Activated CD4-positive, alpha-beta T cell treated with anti-CD3 and anti-CD28 coated beads, Interleukin-2, amount 10 ng/mL, durations not matched to agents 7 days and 5 days (primary cell): ENCODE data around the gene KCNV2. TPM values are rescaled to one million over a fixed set of nuclear protein-coding genes. Genes with fewer than 3 reads are reported as not detected.

ENCODE experiments used
- CTCF ChIA-PET: fragments of 350-600 bp; sonication (Branson Sonifier 250); formaldehyde crosslinking; loops from one replicate; lab custom pipeline; 2021; ENCODE audit warnings: antibody characterized with exemption; lab: Charles Lee
- POLR2A ChIA-PET: fragments of 350-600 bp; sonication (Branson Sonifier 250); formaldehyde crosslinking; loops from one replicate; lab custom pipeline; 2021; ENCODE audit warnings: antibody characterized with exemption; lab: Charles Lee
- DNase-seq: peaks from one replicate; pipeline ENCODE4 v3.0.0-alpha.2; 2020
- H3K27ac Mint-ChIP-seq: one replicate; pipeline ENCODE4 v1.8.0; 2021; ENCODE audit warnings: mild to moderate bottlenecking, moderate library complexity, mixed read lengths
- H3K27me3 Mint-ChIP-seq: one replicate; pipeline ENCODE4 v1.8.0; 2021; ENCODE audit warnings: mixed read lengths
- H3K36me3 Mint-ChIP-seq: one replicate; pipeline ENCODE4 v1.8.0; 2021; ENCODE audit warnings: low read depth, mixed read lengths
- H3K4me1 Mint-ChIP-seq: one replicate; pipeline ENCODE4 v1.8.0; 2021; ENCODE audit warnings: mixed read lengths
- H3K4me3 Mint-ChIP-seq: one replicate; pipeline ENCODE4 v1.8.0; 2021; ENCODE audit warnings: mild to moderate bottlenecking, moderate library complexity, mixed read lengths
- H3K9me3 Mint-ChIP-seq: one replicate; pipeline ENCODE4 v1.8.0; 2021; ENCODE audit warnings: mixed read lengths
- total RNA-seq, 2 experiments: library from RNA; stranded (reverse); gene quantifications; one replicate each; pipeline ENCODE4 v1.2.3, GENCODE V29; 2021

The KCNV2 gene
- total RNA-seq, 2 experiments from 2014 or later, result not detected

GRCh38 chr9:2725898-2726649 is 8.8 kb downstream of the KCNV2 start:
- H3K27ac Mint-ChIP-seq, result no peak overlapping the region
- CTCF ChIA-PET, result interaction anchor here (0.6 kb wide), 1 partner anchor 25 kb away, joined by 5 read pairs; no protein-coding TSS in a partner anchor
- no peak overlapping the region for H3K4me3 Mint-ChIP-seq
- POLR2A ChIA-PET, result no interaction called here
- no peaks in the 10 kb centered on the region for H3K27me3 Mint-ChIP-seq
- no peak for DNase-seq
- H3K9me3 Mint-ChIP-seq, result no peaks in the 10 kb centered on the region
- peaks cover 2% of the 10 kb centered on the region for H3K36me3 Mint-ChIP-seq
- H3K4me1 Mint-ChIP-seq, result no peaks in the 10 kb centered on the region

DNA sequence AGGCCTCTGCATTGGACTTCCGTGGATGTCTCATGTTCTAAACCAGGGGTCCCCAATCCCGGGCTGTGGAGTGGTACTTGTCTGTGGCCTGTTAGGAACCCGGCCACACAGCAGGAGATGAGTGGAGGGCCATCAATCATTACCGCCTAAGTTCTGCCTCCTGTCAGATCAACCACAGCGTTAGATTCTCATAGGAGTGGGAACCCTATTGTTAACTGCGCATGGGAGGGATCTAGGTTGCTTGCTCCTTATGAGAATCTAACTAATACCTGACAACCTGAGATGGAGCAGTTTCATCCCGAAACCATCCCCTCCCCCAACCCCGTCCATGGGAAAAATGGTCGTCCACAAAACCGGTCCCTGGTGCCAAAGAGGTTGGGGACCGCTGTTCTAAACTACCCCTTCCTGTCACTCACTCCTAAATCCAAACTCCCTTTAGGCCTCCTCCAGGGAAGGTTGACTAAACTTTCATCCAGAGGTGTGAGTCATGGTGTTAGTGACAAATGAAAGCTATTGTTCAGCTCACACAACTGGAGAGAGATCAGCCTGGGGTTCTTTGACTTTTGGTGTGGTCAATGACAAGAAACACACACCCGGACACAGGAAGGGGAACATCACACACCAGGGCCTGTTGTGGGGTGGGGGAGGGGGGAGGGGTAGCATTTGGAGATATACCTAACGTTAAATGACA is 9.5 kb downstream of the KCNV2 start:
- no peak overlapping the region for H3K27ac Mint-ChIP-seq
- no peak for DNase-seq
- H3K4me1 Mint-ChIP-seq, result no peaks in the 10 kb centered on the region
- H3K36me3 Mint-ChIP-seq, result peaks cover 2% of the 10 kb centered on the region
- ChIA-PET POLR2A (no interaction called here), CTCF (no interaction called here)
- H3K27me3 Mint-ChIP-seq, result no peaks in the 10 kb centered on the region
- no peaks in the 10 kb centered on the region for H3K9me3 Mint-ChIP-seq
- H3K4me3 Mint-ChIP-seq, result no peak overlapping the region

- Mint-ChIP-seq H3K36me3 (peaks cover 2% of the 10 kb centered on the region), H3K9me3 (no peaks in the 10 kb centered on the region), H3K4me3 (no peak overlapping the region), H3K27me3 (no peaks in the 10 kb centered on the region), H3K4me1 (no peaks in the 10 kb centered on the region), H3K27ac (no peak overlapping the region)
- DNase-seq, result no peak
- ChIA-PET CTCF (interaction anchor here (0.9 to 1.3 kb wide), 3 partner anchors 10 to 595 kb away, joined by 3 to 4 read pairs (median 4); partner anchors contain the start of gene KCNV2), POLR2A (no interaction called here)
Observed at GRCh38 chr9:2727374-2727773, 10.1 kb downstream of the KCNV2 start.

- ChIA-PET CTCF (interaction anchor here (0.6 to 1.3 kb wide), 4 partner anchors 11 to 596 kb away, joined by 3 to 4 read pairs (median 4); partner anchors contain the start of gene KCNV2), POLR2A (no interaction called here)
- no peak overlapping the region for H3K27ac Mint-ChIP-seq
- DNase-seq, result no peak
- no peaks in the 10 kb centered on the region for H3K4me1 Mint-ChIP-seq
- no peaks in the 10 kb centered on the region for H3K27me3 Mint-ChIP-seq
- H3K4me3 Mint-ChIP-seq, result no peak overlapping the region
- H3K9me3 Mint-ChIP-seq, result no peaks in the 10 kb centered on the region
- H3K36me3 Mint-ChIP-seq, result no peaks in the 10 kb centered on the region
Observed at GRCh38 chr9:2727966-2728613, 10.8 kb downstream of the KCNV2 start.

DNA sequence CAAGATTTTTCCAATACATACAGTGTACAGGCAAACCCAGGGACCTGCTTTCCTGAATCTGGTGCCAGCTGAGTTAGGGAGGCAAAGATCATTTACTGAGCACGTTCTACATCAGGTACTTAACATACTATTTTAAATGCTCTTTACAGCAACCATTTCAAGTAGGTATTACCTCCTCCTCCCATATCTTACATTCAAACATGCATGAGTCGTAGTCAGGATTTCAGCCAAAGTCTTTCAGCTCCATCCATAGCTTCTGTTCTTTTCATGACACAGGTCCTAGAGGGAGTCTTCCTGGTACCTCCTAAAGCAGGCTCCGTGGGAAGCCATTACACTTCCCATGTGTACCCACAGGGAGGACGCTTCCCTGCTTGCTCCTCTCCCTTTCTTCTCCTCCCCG is 11.7 kb downstream of the KCNV2 start:
- no peak for DNase-seq
- Mint-ChIP-seq H3K9me3 (no peaks in the 10 kb centered on the region), H3K4me3 (no peak overlapping the region), H3K27me3 (no peaks in the 10 kb centered on the region), H3K4me1 (no peaks in the 10 kb centered on the region), H3K27ac (no peak overlapping the region), H3K36me3 (no peaks in the 10 kb centered on the region)
- ChIA-PET CTCF (interaction anchor here (0.6 to 1.5 kb wide), 4 partner anchors 11 to 123 kb away, joined by 3 to 6 read pairs (median 4); partner anchors contain the start of gene KCNV2), POLR2A (no interaction called here)

GRCh38 chr9:2729721-2730120 is 12.4 kb downstream of the KCNV2 start:
- CTCF ChIA-PET, result interaction anchor here (1.1 to 1.5 kb wide), 2 partner anchors 11 to 78 kb away, joined by 3 to 6 read pairs; no protein-coding TSS in a partner anchor
- POLR2A ChIA-PET, result no interaction called here
- H3K36me3 Mint-ChIP-seq, result no peaks in the 10 kb centered on the region
- no peaks in the 10 kb centered on the region for H3K4me1 Mint-ChIP-seq
- H3K27me3 Mint-ChIP-seq, result no peaks in the 10 kb centered on the region
- H3K9me3 Mint-ChIP-seq, result no peaks in the 10 kb centered on the region
- DNase-seq, result no peak
- no peak overlapping the region for H3K4me3 Mint-ChIP-seq
- H3K27ac Mint-ChIP-seq, result no peak overlapping the region

DNA sequence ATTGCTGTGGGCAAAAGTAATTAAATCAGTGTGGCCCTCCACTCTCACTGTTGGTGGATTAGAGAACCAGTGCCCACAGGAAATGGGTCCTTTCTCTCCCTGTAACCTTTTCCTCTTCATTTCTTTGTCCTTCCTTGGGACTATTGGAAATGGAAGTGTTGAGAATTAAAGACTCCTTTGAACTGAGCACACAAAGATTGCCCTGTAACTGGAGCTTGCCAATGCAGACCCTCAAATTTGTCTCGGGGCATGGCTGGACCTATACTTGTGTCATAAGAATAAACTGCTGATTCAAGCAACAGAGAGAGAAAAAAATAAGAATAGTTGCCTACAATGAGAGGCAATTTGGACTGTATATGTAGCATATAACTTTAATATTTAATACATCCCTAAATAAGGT is 13.7 kb downstream of the KCNV2 start:
- DNase-seq, result no peak
- CTCF ChIA-PET, result interaction anchor here (1.2 kb wide), 1 partner anchor 10 kb away, joined by 6 read pairs; no protein-coding TSS in a partner anchor
- H3K36me3 Mint-ChIP-seq, result no peaks in the 10 kb centered on the region
- no peaks in the 10 kb centered on the region for H3K9me3 Mint-ChIP-seq
- no peaks in the 10 kb centered on the region for H3K27me3 Mint-ChIP-seq
- H3K4me1 Mint-ChIP-seq, result no peaks in the 10 kb centered on the region
- no peak overlapping the region for H3K4me3 Mint-ChIP-seq
- POLR2A ChIA-PET, result no interaction called here
- no peak overlapping the region for H3K27ac Mint-ChIP-seq

GRCh38 chr9:2732492-2732891 is 15.2 kb downstream of the KCNV2 start:
- no peak for DNase-seq
- Mint-ChIP-seq H3K36me3 (no peaks in the 10 kb centered on the region), H3K4me1 (no peaks in the 10 kb centered on the region), H3K27ac (no peak overlapping the region), H3K4me3 (no peak overlapping the region), H3K9me3 (no peaks in the 10 kb centered on the region), H3K27me3 (no peaks in the 10 kb centered on the region)
- ChIA-PET POLR2A (no interaction called here), CTCF (no interaction called here)

- DNase-seq, result no peak
- Mint-ChIP-seq H3K4me3 (no peak overlapping the region), H3K27me3 (no peaks in the 10 kb centered on the region), H3K27ac (no peak overlapping the region), H3K4me1 (peaks cover 2% of the 10 kb centered on the region), H3K9me3 (no peaks in the 10 kb centered on the region), H3K36me3 (peaks cover 4% of the 10 kb centered on the region)
- CTCF ChIA-PET, result interaction anchor here (1.6 to 1.7 kb wide), 2 partner anchors 9 to 11 kb away, joined by 6 read pairs; no protein-coding TSS in a partner anchor
- POLR2A ChIA-PET, result no interaction called here
Observed at GRCh38 chr9:2740616-2741015, 23.3 kb downstream of the KCNV2 start.

DNA sequence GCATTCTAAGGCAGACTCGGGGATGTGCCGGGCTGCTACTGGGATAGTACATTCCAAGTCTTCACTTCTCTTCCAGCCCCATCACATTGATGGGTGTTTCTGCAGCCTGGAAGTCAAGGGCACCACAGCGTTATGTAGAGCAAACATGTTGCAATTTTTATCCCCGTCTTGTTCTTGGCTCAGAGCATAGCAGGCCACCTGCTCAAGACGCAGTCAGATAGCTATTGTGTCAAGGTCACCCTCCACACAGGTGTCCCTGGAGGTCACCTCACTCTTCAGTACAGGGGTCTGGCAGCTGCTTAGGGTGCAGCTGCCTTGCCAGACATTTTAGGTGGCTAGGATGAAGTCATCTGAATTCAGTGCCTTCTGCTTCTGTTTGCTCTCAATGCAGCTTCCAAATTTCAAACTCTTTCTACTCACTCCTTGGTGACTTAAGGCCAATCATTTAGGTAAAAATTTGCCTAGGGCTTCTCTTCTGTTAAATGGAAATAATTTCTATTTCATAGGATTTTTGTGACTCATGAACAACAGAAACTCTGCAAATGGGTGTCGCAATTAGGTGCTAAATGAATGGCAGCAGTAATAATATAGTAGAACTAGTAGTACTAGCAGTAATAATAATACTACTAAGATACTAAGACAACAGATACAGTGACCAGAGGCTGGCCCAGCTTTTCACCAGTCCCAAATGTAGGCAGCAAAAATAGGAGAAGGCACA is 24.3 kb downstream of the KCNV2 start:
- no peak overlapping the region for H3K27ac Mint-ChIP-seq
- no peak for DNase-seq
- H3K4me1 Mint-ChIP-seq, result peaks cover 2% of the 10 kb centered on the region
- H3K36me3 Mint-ChIP-seq, result peaks cover 4% of the 10 kb centered on the region
- ChIA-PET CTCF (interaction anchor here (1.6 to 1.7 kb wide), 2 partner anchors 10 to 12 kb away, joined by 6 read pairs; no protein-coding TSS in a partner anchor), POLR2A (no interaction called here)
- no peak overlapping the region for H3K4me3 Mint-ChIP-seq
- no peaks in the 10 kb centered on the region for H3K27me3 Mint-ChIP-seq
- H3K9me3 Mint-ChIP-seq, result no peaks in the 10 kb centered on the region

- DNase-seq, result no peak
- Mint-ChIP-seq H3K27ac (no peak overlapping the region), H3K27me3 (no peaks in the 10 kb centered on the region), H3K4me1 (peaks cover 2% of the 10 kb centered on the region), H3K9me3 (no peaks in the 10 kb centered on the region), H3K36me3 (peaks cover 4% of the 10 kb centered on the region), H3K4me3 (no peak overlapping the region)
- POLR2A ChIA-PET, result no interaction called here
- CTCF ChIA-PET, result interaction anchor here (0.6 kb wide), 1 partner anchor 120 kb away, joined by 3 read pairs; no protein-coding TSS in a partner anchor
Observed at GRCh38 chr9:2742214-2742613, 24.9 kb downstream of the KCNV2 start.

DNA sequence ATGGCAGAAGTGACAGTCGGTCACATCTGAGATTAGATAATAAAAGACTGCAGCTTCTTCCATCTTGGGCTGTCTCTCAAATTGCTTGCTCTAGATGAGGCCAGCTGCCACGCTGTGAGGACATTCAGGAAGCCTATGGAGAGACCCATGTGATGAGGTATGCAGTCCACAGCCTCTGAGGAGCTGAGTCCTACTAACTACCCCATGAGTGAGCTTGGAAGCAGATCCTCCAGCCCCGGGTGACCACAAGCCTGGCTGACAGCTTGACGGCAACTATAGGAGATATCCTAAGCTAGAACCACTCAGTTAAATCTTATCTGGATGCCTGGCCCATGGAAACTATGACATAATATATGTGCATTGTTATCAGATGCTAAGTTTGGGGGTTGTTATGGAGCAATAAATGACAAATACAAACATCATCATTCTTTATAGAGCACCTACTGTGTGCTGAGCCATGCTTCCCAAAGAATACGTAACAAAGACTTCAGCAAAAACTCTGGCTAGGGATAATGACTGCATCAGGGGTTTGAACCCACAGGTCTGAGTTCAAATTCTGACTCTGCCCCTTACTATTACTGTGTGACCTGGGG is 26.7 kb downstream of the KCNV2 start:
- Mint-ChIP-seq H3K4me1 (peaks cover 2% of the 10 kb centered on the region), H3K27ac (no peak overlapping the region), H3K9me3 (peaks cover 4% of the 10 kb centered on the region), H3K36me3 (peaks cover 4% of the 10 kb centered on the region), H3K4me3 (no peak overlapping the region), H3K27me3 (no peaks in the 10 kb centered on the region)
- no peak for DNase-seq
- ChIA-PET CTCF (no interaction called here), POLR2A (no interaction called here)
